Liver (tissue), 9 donors: ENCODE results near the gene GFI1. TPM values are rescaled to one million over a fixed set of nuclear protein-coding genes. Genes with fewer than 3 reads are reported as not detected.

ENCODE experiments used
- DNase-seq: peaks from one replicate; pipeline ENCODE4 v3.0.0-alpha.2; 2017; ENCODE audit warnings: low spot score
- H3K27ac ChIP-seq, 2 donors: one replicate each; pipeline ENCODE4 v1.7.0; 2013; ENCODE audit warnings: inconsistent platforms in 2 of 2, low read length in 2 of 2, control low read depth in 1 of 2, low read depth in 1 of 2, mild to moderate bottlenecking in 1 of 2
- H3K27me3 ChIP-seq, 4 donors: one replicate each; pipeline versions ENCODE4 v1.6.1 to v1.7.0; 2013; ENCODE audit warnings: low read length in 3 of 4, inconsistent platforms in 1 of 4, mild to moderate bottlenecking in 1 of 4, moderate library complexity in 1 of 4; ENCODE audit not compliant: control insufficient read depth in 4 of 4, insufficient read depth in 4 of 4
- H3K36me3 ChIP-seq, 4 donors: one replicate each; pipeline versions ENCODE4 v1.6.1 to v1.7.0; 2013; ENCODE audit warnings: low read length in 3 of 4, mild to moderate bottlenecking in 3 of 4, low read depth in 1 of 4, moderate library complexity in 1 of 4; ENCODE audit not compliant: control insufficient read depth in 4 of 4, insufficient read depth in 3 of 4
- H3K4me1 ChIP-seq, 4 donors: one replicate each; pipeline versions ENCODE4 v1.6.1 to v1.7.0; 2013; ENCODE audit warnings: low read length in 3 of 4, mild to moderate bottlenecking in 3 of 4, moderate library complexity in 1 of 4; ENCODE audit not compliant: control insufficient read depth in 4 of 4, insufficient read depth in 4 of 4
- H3K4me3 ChIP-seq, 3 donors: one replicate each; pipeline versions ENCODE4 v1.6.1 to v1.7.0; 2013; ENCODE audit warnings: low read length in 3 of 3, control low read depth in 1 of 3, low read depth in 1 of 3, mild to moderate bottlenecking in 1 of 3
- H3K9ac ChIP-seq, 2 donors: one replicate each; pipeline ENCODE4 v1.7.0; 2013; ENCODE audit warnings: low read length in 2 of 2, mild to moderate bottlenecking in 2 of 2, moderate library complexity in 2 of 2, control low read depth in 1 of 2, low read depth in 1 of 2
- H3K9me3 ChIP-seq, 4 donors: one replicate each; pipeline versions ENCODE4 v1.6.1 to v1.7.0; 2013; ENCODE audit warnings: low read length in 3 of 4; ENCODE audit not compliant: control insufficient read depth in 4 of 4
- ATF3 ChIP-seq: IDR thresholded peaks from 2 replicates; pipeline ENCODE4 v1.6.1; 2016; ENCODE audit warnings: antibody characterized with exemption
- CTCF ChIP-seq: fragments of 150-350 bp; IDR thresholded peaks from 2 replicates; pipeline ENCODE4 v1.5.1; 2017; ENCODE audit warnings: improper control_type of control experiment, low read depth, low read length; ENCODE audit not compliant: missing input control
- EGR1 ChIP-seq, 2 donors: IDR thresholded peaks; 2 replicates each; pipeline ENCODE4 v1.6.1; 2016 to 2018; ENCODE audit warnings: antibody characterized with exemption in 2 of 2, low read depth in 2 of 2
- FOXA1 ChIP-seq: IDR thresholded peaks from 2 replicates; pipeline ENCODE4 v1.6.1; 2016; ENCODE audit warnings: antibody characterized with exemption
- FOXA2 ChIP-seq: IDR thresholded peaks from 2 replicates; pipeline ENCODE4 v1.6.1; 2016; ENCODE audit warnings: antibody characterized with exemption
- GABPA ChIP-seq, 2 donors: IDR thresholded peaks in 1 of 2; conservative IDR thresholded peaks in 1 of 2; 2 replicates each; pipeline ENCODE4 v1.6.1; 2016; ENCODE audit warnings: antibody characterized with exemption in 2 of 2, mild to moderate bottlenecking in 1 of 2, moderate library complexity in 1 of 2
- HNF4A ChIP-seq, 2 donors: conservative IDR thresholded peaks; 2 replicates each; pipeline ENCODE4 v1.6.1; 2016; ENCODE audit warnings: antibody characterized with exemption in 2 of 2, mild to moderate bottlenecking in 2 of 2
- HNF4G ChIP-seq: IDR thresholded peaks from 2 replicates; pipeline ENCODE4 v1.6.1; 2016; ENCODE audit warnings: antibody characterized with exemption
- JUND ChIP-seq, 2 donors: IDR thresholded peaks; 2 replicates each; pipeline ENCODE4 v1.6.1; 2016; ENCODE audit warnings: antibody characterized with exemption in 2 of 2
- MAX ChIP-seq: IDR thresholded peaks from 2 replicates; pipeline ENCODE4 v1.6.1; 2016; ENCODE audit warnings: antibody characterized with exemption
- NR2F2 ChIP-seq: IDR thresholded peaks from 2 replicates; pipeline ENCODE4 v1.6.1; 2016; ENCODE audit warnings: antibody characterized with exemption
- RAD21 ChIP-seq, 2 donors: IDR thresholded peaks; 2 replicates each; pipeline ENCODE4 v1.6.1; 2016; ENCODE audit warnings: antibody characterized with exemption in 2 of 2, mild to moderate bottlenecking in 2 of 2
- REST ChIP-seq: IDR thresholded peaks from 2 replicates; pipeline ENCODE4 v1.6.1; 2016; ENCODE audit warnings: antibody characterized with exemption, mild to moderate bottlenecking
- RXRA ChIP-seq, 2 donors: IDR thresholded peaks; 2 replicates each; pipeline ENCODE4 v1.6.1; 2017 to 2018; ENCODE audit warnings: antibody characterized with exemption in 2 of 2, mild to moderate bottlenecking in 1 of 2
- SP1 ChIP-seq: IDR thresholded peaks from 2 replicates; pipeline ENCODE4 v1.6.1; 2018; ENCODE audit warnings: antibody characterized with exemption, mild to moderate bottlenecking
- TAF1 ChIP-seq: conservative IDR thresholded peaks from 2 replicates; pipeline ENCODE4 v1.6.1; 2016; ENCODE audit warnings: antibody characterized with exemption, mild to moderate bottlenecking
- YY1 ChIP-seq: IDR thresholded peaks from 2 replicates; pipeline ENCODE4 v1.6.1; 2016; ENCODE audit warnings: antibody characterized with exemption, mild to moderate bottlenecking
- ZBTB33 ChIP-seq: IDR thresholded peaks from 2 replicates; pipeline ENCODE4 v1.6.1; 2016; ENCODE audit warnings: antibody characterized with exemption
- WGBS: extraction: QIAGEN DNeasy Blood & Tissue Kit; methylation state at CpG from one replicate; pipeline ENCODE4 v1.1.7; 2013; 5-methylcytosine and 5-hydroxymethylcytosine counted together
- polyA plus RNA-seq, 2 donors: library from polyadenylated mRNA; stranded (reverse) in 1 of 2; unstranded in 1 of 2; fragments of 200-250 nt in 1 of 2; fragments of >200 nt in 1 of 2; fragmentation: Nextera tagmentation in 1 of 2; extraction: Ambion mirVana in 1 of 2; gene quantifications; one replicate each; pipeline versions ENCODE4 v1.2.1 to v1.2.3, GENCODE V29; 2013 to 2015
- total RNA-seq, 2 donors: library from RNA; depleted of rRNA; stranded (reverse); fragments of >200 nt; gene quantifications; one replicate each; pipeline ENCODE4 v1.2.3, GENCODE V29; 2014
- donor health status: healthy.
- donor health status: healthy.
- donor health status: healthy.
- donor health status: healthy.
- donor health status: healthy.

GFI1 gene
- total and polyA plus RNA-seq, 4 donors: 0.22 to 3.9 (median 0.55) TPM

GRCh38 chr1:92505015-92505692 lies 18.4 kb upstream of the GFI1 start:
- Histone ChIP-seq H3K27me3 (no peaks in the 10 kb centered on the region), H3K9ac (no peak overlapping the region), H3K9me3 (no peaks in the 10 kb centered on the region), H3K4me3 (no peak overlapping the region), H3K36me3 (no peaks in the 10 kb centered on the region), H3K4me1 (peaks cover 0 to 7% (median 6%) of the 10 kb centered on the region in 4 donors), H3K27ac (no peak overlapping the region)
- 47% methylated on average over 6 of the region's 6 CpGs for WGBS
- no peak for DNase-seq
- peak; percentile 38 for TF ChIP-seq ZBTB33
- TF ChIP-seq TAF1: no peak
- peak; percentile 93 for TF ChIP-seq HNF4G
- TF ChIP-seq FOXA1: peak; percentile 29
- TF ChIP-seq JUND (IDR thresholded peaks at IDR 0.05): peak; percentile 47 to 77
- TF ChIP-seq RAD21 (IDR thresholded peaks at IDR 0.05): peak; percentile 45 to 53
- TF ChIP-seq MAX: peak; percentile 63
- no peak for TF ChIP-seq EGR1 (IDR thresholded peaks at IDR 0.05; ENCODE audit: low read depth in 2 of 2)
- TF ChIP-seq RXRA (IDR thresholded peaks at IDR 0.05): peak; percentile 64 to 77
- no peak for TF ChIP-seq ATF3
- TF ChIP-seq GABPA (IDR thresholded peaks at IDR 0.05 in 1 of 2, conservative IDR thresholded peaks at IDR 0.05 in 1 of 2): no peak
- no peak for TF ChIP-seq CTCF
- peak; percentile 60 for TF ChIP-seq YY1
- TF ChIP-seq HNF4A (conservative IDR thresholded peaks at IDR 0.05): peak; percentile 99 to 100
- peak; percentile 52 for TF ChIP-seq REST
- no peak for TF ChIP-seq NR2F2
- TF ChIP-seq SP1: peak; percentile 82
- peak; percentile 40 for TF ChIP-seq FOXA2
